ENCODE measurements around the gene SMIM23.

The SMIM23 gene

GRCh38 chr5:171820561-171820960 is 34.9 kb downstream of the SMIM23 start:
- DNase-seq = no peak
- Histone ChIP-seq H3K4ac (ENCODE audit: low read depth in 1 of 2, low read length in 2 of 2) (no peak overlapping the region), H2BK120ac (ENCODE audit: low read depth, low read length) (no peak overlapping the region), H3K79me1 (replicated peaks; ENCODE audit: low read length, poor library complexity, severe bottlenecking) (no peaks in the 10 kb centered on the region), H2AFZ (ENCODE audit: low read depth, low read length) (no peak overlapping the region), H2AK5ac (ENCODE audit: low read length, severe bottlenecking) (no peak overlapping the region), H2BK5ac (ENCODE audit: low read depth, low read length, poor library complexity, severe bottlenecking) (no peak overlapping the region), H3K36me3 (ENCODE audit: control insufficient read depth in 1 of 2, insufficient read depth in 2 of 2, low read depth in 1 of 2, low read length in 2 of 2) (no peaks in the 10 kb centered on the region), H3K27ac (ENCODE audit: low read length, poor library complexity, severe bottlenecking) (no peak overlapping the region), H3K18ac (ENCODE audit: low read depth in 1 of 2, low read length in 2 of 2) (no peak overlapping the region), H3K23ac (ENCODE audit: low read length in 2 of 2) (no peak overlapping the region), H3K14ac (ENCODE audit: low read length in 2 of 2) (no peak overlapping the region), H2BK12ac (ENCODE audit: low read length in 2 of 2) (no peak overlapping the region), H3K9me3 (ENCODE audit: control insufficient read depth, low read length) (peaks cover 22% of the 10 kb centered on the region), H3K9ac (ENCODE audit: low read length) (no peak overlapping the region), H2BK15ac (ENCODE audit: low read depth, poor library complexity, severe bottlenecking) (no peak overlapping the region), H3K4me2 (ENCODE audit: low read length, poor library complexity, severe bottlenecking) (no peak overlapping the region), H3K4me3 (ENCODE audit: insufficient read depth in 1 of 2, low read depth in 1 of 2, low read length in 2 of 2) (no peak overlapping the region), H3K4me1 (ENCODE audit: control insufficient read depth, insufficient read depth, low read depth, low read length) (no peaks in the 10 kb centered on the region), H4K8ac (ENCODE audit: low read length) (no peak overlapping the region), H4K91ac (ENCODE audit: low read length) (no peak overlapping the region), H3K27me3 (ENCODE audit: control insufficient read depth in 1 of 2, insufficient read depth in 1 of 2, low read length in 2 of 2) (peaks cover 39 to 49% of the 10 kb centered on the region in 2 experiments)
- 87% methylated on average over 8 of the region's 11 CpGs for WGBS

- Histone ChIP-seq H3K14ac (ENCODE audit: low read length in 2 of 2) (no peak overlapping the region), H3K9me3 (ENCODE audit: control insufficient read depth, low read length) (peaks cover 22% of the 10 kb centered on the region), H4K91ac (ENCODE audit: low read length) (no peak overlapping the region), H2BK120ac (ENCODE audit: low read depth, low read length) (no peak overlapping the region), H2BK5ac (ENCODE audit: low read depth, low read length, poor library complexity, severe bottlenecking) (no peak overlapping the region), H3K27me3 (ENCODE audit: control insufficient read depth in 1 of 2, insufficient read depth in 1 of 2, low read length in 2 of 2) (peaks cover 37 to 49% of the 10 kb centered on the region in 2 experiments), H3K9ac (ENCODE audit: low read length) (no peak overlapping the region), H3K36me3 (ENCODE audit: control insufficient read depth in 1 of 2, insufficient read depth in 2 of 2, low read depth in 1 of 2, low read length in 2 of 2) (no peaks in the 10 kb centered on the region), H2AFZ (ENCODE audit: low read depth, low read length) (no peak overlapping the region), H3K4me3 (ENCODE audit: insufficient read depth in 1 of 2, low read depth in 1 of 2, low read length in 2 of 2) (no peak overlapping the region), H3K4me2 (ENCODE audit: low read length, poor library complexity, severe bottlenecking) (no peak overlapping the region), H2AK5ac (ENCODE audit: low read length, severe bottlenecking) (no peak overlapping the region), H2BK15ac (ENCODE audit: low read depth, poor library complexity, severe bottlenecking) (no peak overlapping the region), H2BK12ac (ENCODE audit: low read length in 2 of 2) (no peak overlapping the region), H3K18ac (ENCODE audit: low read depth in 1 of 2, low read length in 2 of 2) (no peak overlapping the region), H3K27ac (ENCODE audit: low read length, poor library complexity, severe bottlenecking) (no peak overlapping the region), H3K4ac (ENCODE audit: low read depth in 1 of 2, low read length in 2 of 2) (no peak overlapping the region), H3K23ac (ENCODE audit: low read length in 2 of 2) (no peak overlapping the region), H3K79me1 (replicated peaks; ENCODE audit: low read length, poor library complexity, severe bottlenecking) (no peaks in the 10 kb centered on the region), H4K8ac (ENCODE audit: low read length) (no peak overlapping the region), H3K4me1 (ENCODE audit: control insufficient read depth, insufficient read depth, low read depth, low read length) (no peaks in the 10 kb centered on the region)
- 88% methylated on average over 3 of the region's 4 CpGs for WGBS
- DNase-seq = no peak
Measured at GRCh38 chr5:171821286-171821685, 35.7 kb downstream of the SMIM23 start.

GRCh38 chr5:171823269-171823668 is 37.7 kb downstream of the SMIM23 start:
- no peak overlapping the region for H3K23ac ChIP-seq (ENCODE audit: low read length in 2 of 2)
- no peaks in the 10 kb centered on the region for H3K79me1 ChIP-seq (replicated peaks; ENCODE audit: low read length, poor library complexity, severe bottlenecking)
- no peak overlapping the region for H3K27ac ChIP-seq (ENCODE audit: low read length, poor library complexity, severe bottlenecking)
- H3K36me3 ChIP-seq (ENCODE audit: control insufficient read depth in 1 of 2, insufficient read depth in 2 of 2, low read depth in 1 of 2, low read length in 2 of 2) = no peaks in the 10 kb centered on the region
- WGBS = 56% methylated on average over 5 of the region's 5 CpGs
- H3K9ac ChIP-seq (ENCODE audit: low read length) = no peak overlapping the region
- no peak overlapping the region for H4K8ac ChIP-seq (ENCODE audit: low read length)
- H2BK12ac ChIP-seq (ENCODE audit: low read length in 2 of 2) = no peak overlapping the region
- H3K9me3 ChIP-seq (ENCODE audit: control insufficient read depth, low read length) = peaks cover 27% of the 10 kb centered on the region
- no peak overlapping the region for H3K4ac ChIP-seq (ENCODE audit: low read depth in 1 of 2, low read length in 2 of 2)
- no peak overlapping the region for H2BK15ac ChIP-seq (ENCODE audit: low read depth, poor library complexity, severe bottlenecking)
- no peak overlapping the region for H2AFZ ChIP-seq (ENCODE audit: low read depth, low read length)
- H3K14ac ChIP-seq (ENCODE audit: low read length in 2 of 2) = no peak overlapping the region
- no peak overlapping the region for H2BK5ac ChIP-seq (ENCODE audit: low read depth, low read length, poor library complexity, severe bottlenecking)
- no peak for DNase-seq
- H3K27me3 ChIP-seq (ENCODE audit: control insufficient read depth in 1 of 2, insufficient read depth in 1 of 2, low read length in 2 of 2) = peaks cover 27 to 30% of the 10 kb centered on the region in 2 experiments
- H2AK5ac ChIP-seq (ENCODE audit: low read length, severe bottlenecking) = no peak overlapping the region
- H3K18ac ChIP-seq (ENCODE audit: low read depth in 1 of 2, low read length in 2 of 2) = no peak overlapping the region
- no peak overlapping the region for H3K4me2 ChIP-seq (ENCODE audit: low read length, poor library complexity, severe bottlenecking)
- no peak overlapping the region for H3K4me3 ChIP-seq (ENCODE audit: insufficient read depth in 1 of 2, low read depth in 1 of 2, low read length in 2 of 2)
- H3K4me1 ChIP-seq (ENCODE audit: control insufficient read depth, insufficient read depth, low read depth, low read length) = no peaks in the 10 kb centered on the region
- no peak overlapping the region for H4K91ac ChIP-seq (ENCODE audit: low read length)
- H2BK120ac ChIP-seq (ENCODE audit: low read depth, low read length) = no peak overlapping the region

- Histone ChIP-seq H3K4me1 (ENCODE audit: control insufficient read depth, insufficient read depth, low read depth, low read length) (no peaks in the 10 kb centered on the region), H3K23ac (ENCODE audit: low read length in 2 of 2) (no peak overlapping the region)
- whole genome bisulfite sequencing = 95% methylated on average over 3 of the region's 3 CpGs
Measured at GRCh38 chr5:171825051-171825450, 39.4 kb downstream of the SMIM23 start.

More at GRCh38 chr5:171825051-171825450, 39.4 kb downstream of the SMIM23 start:
- Histone ChIP-seq H4K91ac (ENCODE audit: low read length) (no peak overlapping the region), H4K8ac (ENCODE audit: low read length) (no peak overlapping the region), H2BK12ac (ENCODE audit: low read length in 2 of 2) (no peak overlapping the region), H3K4me2 (ENCODE audit: low read length, poor library complexity, severe bottlenecking) (no peak overlapping the region), H3K18ac (ENCODE audit: low read depth in 1 of 2, low read length in 2 of 2) (no peak overlapping the region), H3K79me1 (replicated peaks; ENCODE audit: low read length, poor library complexity, severe bottlenecking) (no peaks in the 10 kb centered on the region), H3K36me3 (ENCODE audit: control insufficient read depth in 1 of 2, insufficient read depth in 2 of 2, low read depth in 1 of 2, low read length in 2 of 2) (no peaks in the 10 kb centered on the region), H3K9me3 (ENCODE audit: control insufficient read depth, low read length) (peaks cover 45% of the 10 kb centered on the region), H2AFZ (ENCODE audit: low read depth, low read length) (no peak overlapping the region), H2BK120ac (ENCODE audit: low read depth, low read length) (no peak overlapping the region), H3K14ac (ENCODE audit: low read length in 2 of 2) (no peak overlapping the region), H3K27me3 (ENCODE audit: control insufficient read depth in 1 of 2, insufficient read depth in 1 of 2, low read length in 2 of 2) (peaks cover 16 to 17% of the 10 kb centered on the region in 2 experiments), H3K4ac (ENCODE audit: low read depth in 1 of 2, low read length in 2 of 2) (no peak overlapping the region), H3K4me3 (ENCODE audit: insufficient read depth in 1 of 2, low read depth in 1 of 2, low read length in 2 of 2) (peak overlapping the region in 1 of 2 experiments; percentile 32), H3K27ac (ENCODE audit: low read length, poor library complexity, severe bottlenecking) (no peak overlapping the region), H2BK15ac (ENCODE audit: low read depth, poor library complexity, severe bottlenecking) (no peak overlapping the region), H2BK5ac (ENCODE audit: low read depth, low read length, poor library complexity, severe bottlenecking) (no peak overlapping the region), H2AK5ac (ENCODE audit: low read length, severe bottlenecking) (no peak overlapping the region), H3K9ac (ENCODE audit: low read length) (no peak overlapping the region)
- DNase-seq = no peak
